Activated T-helper 2 cell treated with anti-CD3 and anti-CD28 coated beads, Interferon-gamma antibody, Interleukin-2, Interleukin-4, amounts not matched to agents 10 μg/mL and 5 μg/mL and 100 μg/mL, durations not matched to agents 14 hours and 24 hours and 36 hours (primary cell): Measurements from ENCODE around the gene BMP6. TPM values are rescaled to one million over a fixed set of nuclear protein-coding genes. Genes with fewer than 3 reads are reported as not detected.

ENCODE experiments used
- DNase-seq: peaks from one replicate; pipeline ENCODE4 v3.0.0; 2021; ENCODE audit warnings: low spot score
- H3K27ac Mint-ChIP-seq: one replicate; pipeline ENCODE4 v1.8.0; 2021; ENCODE audit warnings: mixed read lengths
- H3K27me3 Mint-ChIP-seq: one replicate; pipeline ENCODE4 v1.8.0; 2021; ENCODE audit warnings: low read depth, mixed read lengths
- H3K36me3 Mint-ChIP-seq: one replicate; pipeline ENCODE4 v1.8.0; 2021; ENCODE audit warnings: low read depth, mixed read lengths
- H3K4me1 Mint-ChIP-seq: one replicate; pipeline ENCODE4 v1.8.0; 2021; ENCODE audit warnings: low read depth, mixed read lengths
- H3K4me3 Mint-ChIP-seq: one replicate; pipeline ENCODE4 v1.8.0; 2021; ENCODE audit warnings: low read depth, mild to moderate bottlenecking, moderate library complexity, mixed read lengths
- H3K9me3 Mint-ChIP-seq: one replicate; pipeline ENCODE4 v1.8.0; 2021; ENCODE audit warnings: mixed read lengths
- intact Hi-C: fragments of 100-400 bp; cut with micrococcal nuclease; formaldehyde crosslinking; loops from one replicate; pipeline ENCODE4 v1.15.1; 2023
- total RNA-seq: library from RNA; stranded (reverse); gene quantifications from 2 replicates; pipeline ENCODE4 v1.2.3, GENCODE V29; 2022

Gene BMP6
- total RNA-seq, 1 donor from 2014 or later = 1.1 TPM

DNA sequence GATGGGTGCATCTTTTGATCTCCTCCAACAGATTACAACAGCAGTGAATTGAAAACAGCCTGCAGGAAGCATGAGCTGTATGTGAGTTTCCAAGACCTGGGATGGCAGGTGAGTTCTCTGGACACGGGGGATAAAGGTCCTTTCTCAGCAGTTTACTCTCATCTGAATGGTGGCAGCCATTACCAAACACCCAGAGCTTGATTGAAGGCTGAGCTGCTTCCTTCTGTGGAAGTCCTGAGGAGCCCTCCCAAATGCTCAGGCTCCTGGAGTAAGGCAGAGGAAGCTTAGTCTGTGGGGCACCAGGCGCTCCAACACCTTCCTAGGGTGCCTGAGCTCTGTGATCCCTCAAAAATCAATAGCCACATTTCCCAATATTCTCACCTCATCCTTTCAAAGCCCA lies 153.1 kb downstream of the BMP6 start:
- intact Hi-C loops = no loop called here
- Mint-ChIP-seq H3K27ac (no peak overlapping the region), H3K4me3 (no peak overlapping the region), H3K27me3 (no peaks in the 10 kb centered on the region), H3K9me3 (no peaks in the 10 kb centered on the region), H3K4me1 (no peaks in the 10 kb centered on the region), H3K36me3 (peaks cover 37% of the 10 kb centered on the region)
- DNase-seq = no peak

DNA sequence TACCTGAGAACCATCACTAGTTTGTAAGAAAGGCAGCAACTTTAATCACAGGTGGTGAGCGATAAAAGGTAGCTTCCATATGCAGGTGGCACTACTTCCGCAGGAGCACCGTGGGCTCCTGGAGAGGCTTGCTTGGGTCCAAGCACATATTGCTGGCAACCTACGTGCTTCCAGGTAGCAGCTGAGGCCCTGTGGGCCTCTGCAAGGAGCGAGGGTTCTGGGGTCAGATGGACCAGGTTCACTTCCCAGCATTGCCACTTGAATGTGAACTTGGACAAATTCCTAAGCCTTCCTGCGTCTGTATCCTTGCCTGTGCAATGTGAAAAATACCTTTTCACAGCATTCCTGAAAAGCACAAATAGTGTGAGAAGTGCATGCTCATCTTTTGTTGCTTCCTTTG lies 153.7 kb downstream of the BMP6 start:
- no peak for DNase-seq

DNA sequence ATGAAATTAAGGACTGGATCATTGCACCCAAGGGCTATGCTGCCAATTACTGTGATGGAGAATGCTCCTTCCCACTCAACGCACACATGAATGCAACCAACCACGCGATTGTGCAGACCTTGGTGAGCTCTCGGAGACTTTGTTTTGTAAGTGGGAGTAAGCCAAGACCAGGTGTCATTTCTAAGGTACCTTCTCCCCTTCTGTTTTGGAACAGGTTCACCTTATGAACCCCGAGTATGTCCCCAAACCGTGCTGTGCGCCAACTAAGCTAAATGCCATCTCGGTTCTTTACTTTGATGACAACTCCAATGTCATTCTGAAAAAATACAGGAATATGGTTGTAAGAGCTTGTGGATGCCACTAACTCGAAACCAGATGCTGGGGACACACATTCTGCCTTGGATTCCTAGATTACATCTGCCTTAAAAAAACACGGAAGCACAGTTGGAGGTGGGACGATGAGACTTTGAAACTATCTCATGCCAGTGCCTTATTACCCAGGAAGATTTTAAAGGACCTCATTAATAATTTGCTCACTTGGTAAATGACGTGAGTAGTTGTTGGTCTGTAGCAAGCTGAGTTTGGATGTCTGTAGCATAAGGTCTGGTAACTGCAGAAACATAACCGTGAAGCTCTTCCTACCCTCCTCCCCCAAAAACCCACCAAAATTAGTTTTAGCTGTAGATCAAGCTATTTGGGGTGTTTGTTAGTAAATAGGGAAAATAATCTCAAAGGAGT lies 154.2 kb downstream of the BMP6 start:
- no peak for DNase-seq
- H3K4me3 Mint-ChIP-seq = no peak overlapping the region
- peaks cover 48% of the 10 kb centered on the region for H3K36me3 Mint-ChIP-seq
- H3K9me3 Mint-ChIP-seq = no peaks in the 10 kb centered on the region
- intact Hi-C loops = no loop called here
- no peaks in the 10 kb centered on the region for H3K4me1 Mint-ChIP-seq
- no peaks in the 10 kb centered on the region for H3K27me3 Mint-ChIP-seq
- no peak overlapping the region for H3K27ac Mint-ChIP-seq

More for the DNA sequence above, 153.7 kb downstream of the BMP6 start:
- H3K9me3 Mint-ChIP-seq = no peaks in the 10 kb centered on the region
- no peaks in the 10 kb centered on the region for H3K4me1 Mint-ChIP-seq
- peaks cover 43% of the 10 kb centered on the region for H3K36me3 Mint-ChIP-seq
- H3K4me3 Mint-ChIP-seq = no peak overlapping the region
- no peaks in the 10 kb centered on the region for H3K27me3 Mint-ChIP-seq
- intact Hi-C loops = no loop called here
- no peak overlapping the region for H3K27ac Mint-ChIP-seq

DNA sequence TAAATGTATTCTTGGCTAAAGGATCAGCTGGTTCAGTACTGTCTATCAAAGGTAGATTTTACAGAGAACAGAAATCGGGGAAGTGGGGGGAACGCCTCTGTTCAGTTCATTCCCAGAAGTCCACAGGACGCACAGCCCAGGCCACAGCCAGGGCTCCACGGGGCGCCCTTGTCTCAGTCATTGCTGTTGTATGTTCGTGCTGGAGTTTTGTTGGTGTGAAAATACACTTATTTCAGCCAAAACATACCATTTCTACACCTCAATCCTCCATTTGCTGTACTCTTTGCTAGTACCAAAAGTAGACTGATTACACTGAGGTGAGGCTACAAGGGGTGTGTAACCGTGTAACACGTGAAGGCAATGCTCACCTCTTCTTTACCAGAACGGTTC lies 154.8 kb downstream of the BMP6 start:
- Mint-ChIP-seq H3K4me1 (no peaks in the 10 kb centered on the region), H3K9me3 (no peaks in the 10 kb centered on the region), H3K27me3 (no peaks in the 10 kb centered on the region), H3K27ac (no peak overlapping the region), H3K36me3 (peaks cover 54% of the 10 kb centered on the region), H3K4me3 (no peak overlapping the region)
- no peak for DNase-seq
- intact Hi-C loops = no loop called here

DNA sequence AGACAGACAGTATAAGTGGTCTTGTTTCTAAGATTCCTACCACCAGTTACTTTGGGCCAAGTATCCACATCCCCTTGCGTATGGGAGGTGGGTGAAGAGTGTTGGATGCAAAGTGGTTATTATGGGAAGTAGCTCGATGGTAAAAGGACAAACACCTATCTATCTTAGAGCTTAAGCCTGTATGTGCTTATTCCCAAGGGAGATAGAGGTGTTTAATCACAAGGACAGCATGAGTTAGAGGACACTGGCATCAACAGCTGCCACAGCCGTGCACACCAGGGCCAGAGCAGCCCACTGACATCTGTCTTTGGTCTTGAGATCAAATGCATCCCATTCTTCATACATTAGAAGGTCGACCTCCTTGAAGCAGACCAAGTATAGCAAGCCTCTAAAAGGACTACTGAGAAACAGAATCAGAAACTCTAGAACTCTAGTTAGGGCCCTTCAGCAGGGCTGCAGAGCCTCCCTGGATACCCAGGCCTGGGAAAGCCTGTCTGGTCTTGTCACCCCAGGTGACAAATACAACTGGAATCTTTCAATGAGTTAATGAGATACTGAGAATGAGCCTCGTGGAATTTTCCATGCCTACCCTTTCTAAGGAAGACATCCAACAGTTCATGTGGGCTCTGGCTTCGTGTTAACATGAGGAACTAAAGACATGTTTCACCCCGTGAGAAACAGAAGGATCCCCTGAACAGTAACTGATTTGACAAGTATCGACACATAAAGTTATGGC lies 156.0 kb downstream of the BMP6 start:
- H3K4me1 Mint-ChIP-seq = no peaks in the 10 kb centered on the region
- intact Hi-C loops = no loop called here
- H3K27ac Mint-ChIP-seq = no peak overlapping the region
- H3K4me3 Mint-ChIP-seq = no peak overlapping the region
- H3K36me3 Mint-ChIP-seq = peaks cover 65% of the 10 kb centered on the region
- DNase-seq = no peak
- no peaks in the 10 kb centered on the region for H3K9me3 Mint-ChIP-seq
- no peaks in the 10 kb centered on the region for H3K27me3 Mint-ChIP-seq

DNA sequence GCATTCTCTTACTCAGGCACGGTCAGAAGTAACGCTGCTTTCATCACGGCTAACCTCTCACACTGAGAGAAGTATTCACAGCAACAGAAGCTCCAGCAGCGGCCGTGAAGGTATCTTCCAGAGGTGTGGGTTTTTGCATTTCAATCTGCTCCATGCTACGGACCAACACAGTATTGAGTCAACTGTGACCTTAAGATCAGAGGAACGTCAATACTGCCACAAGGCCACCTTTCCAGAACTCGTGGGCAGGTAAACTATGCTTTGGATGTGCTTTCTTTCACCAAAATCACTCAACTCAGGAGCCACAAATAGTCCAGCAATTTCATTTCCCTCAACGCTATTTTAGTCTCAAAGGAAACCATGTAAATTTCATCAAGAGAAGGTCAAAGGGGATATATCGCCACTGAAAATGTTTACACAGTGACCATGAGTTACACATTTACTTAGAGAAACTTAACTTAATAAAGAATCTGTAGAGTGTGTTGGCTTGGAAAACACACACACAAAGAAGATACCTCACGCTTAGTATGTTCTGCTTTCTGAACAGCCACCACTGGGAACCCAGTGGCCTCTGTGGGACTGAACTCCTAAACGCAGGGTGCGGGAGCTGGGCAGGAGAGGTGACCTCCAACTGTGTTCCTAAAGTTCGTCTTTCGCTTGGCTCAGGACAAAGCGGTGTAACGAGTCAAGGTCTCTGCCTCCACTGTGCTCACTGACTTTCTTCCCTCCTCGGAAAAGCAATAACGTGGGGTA lies 156.8 kb downstream of the BMP6 start:
- Mint-ChIP-seq H3K4me1 (no peaks in the 10 kb centered on the region), H3K27me3 (no peaks in the 10 kb centered on the region), H3K27ac (no peak overlapping the region), H3K4me3 (no peak overlapping the region), H3K36me3 (peaks cover 71% of the 10 kb centered on the region), H3K9me3 (no peaks in the 10 kb centered on the region)
- intact Hi-C loops = no loop called here
- no peak for DNase-seq

DNA sequence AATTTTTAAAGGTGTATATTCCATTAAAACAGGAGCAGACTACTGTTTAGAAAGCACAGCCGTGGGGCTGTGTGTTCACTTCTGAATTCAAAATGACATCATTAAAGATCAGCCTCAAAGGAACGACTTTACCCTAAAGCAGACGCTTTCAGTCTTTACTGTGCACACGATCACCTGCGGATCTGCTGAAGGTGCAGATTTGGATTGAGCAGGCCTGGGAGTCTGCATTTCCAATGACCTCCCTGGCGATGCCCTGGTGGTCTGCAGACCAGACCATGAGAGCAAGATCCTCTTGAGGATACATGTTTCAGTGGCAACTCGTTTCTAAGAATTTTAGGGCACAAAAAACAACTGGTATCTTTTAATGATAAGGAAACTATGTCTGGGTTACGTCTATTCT lies 157.5 kb downstream of the BMP6 start:
- no peak for DNase-seq

DNA sequence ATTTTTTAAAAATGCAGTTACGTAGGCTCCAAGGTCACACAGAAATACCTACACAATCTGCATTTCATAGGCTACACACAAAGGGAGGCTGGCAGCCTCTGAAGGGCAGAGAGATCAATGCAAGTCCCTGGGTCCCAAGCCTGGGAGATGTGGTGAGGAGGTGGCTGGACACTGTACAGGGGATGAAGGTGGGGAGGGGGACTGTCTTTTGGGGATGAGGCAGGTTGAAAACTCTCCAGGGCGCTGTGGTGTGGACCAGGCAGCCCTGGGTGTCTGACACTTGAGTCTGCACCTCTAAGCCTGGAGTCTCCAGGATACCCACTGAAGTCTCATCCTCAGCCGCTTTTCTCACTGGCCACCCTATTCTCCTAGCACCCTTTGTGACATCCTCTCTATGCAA lies 160.2 kb downstream of the BMP6 start:
- H3K9me3 Mint-ChIP-seq = no peaks in the 10 kb centered on the region
- no peaks in the 10 kb centered on the region for H3K27me3 Mint-ChIP-seq
- DNase-seq = no peak
- no peak overlapping the region for H3K4me3 Mint-ChIP-seq
- H3K4me1 Mint-ChIP-seq = no peaks in the 10 kb centered on the region
- H3K27ac Mint-ChIP-seq = no peak overlapping the region
- intact Hi-C loops = no loop called here
- H3K36me3 Mint-ChIP-seq = peaks cover 85% of the 10 kb centered on the region

More for the DNA sequence above, 157.5 kb downstream of the BMP6 start:
- Mint-ChIP-seq H3K4me3 (no peak overlapping the region), H3K9me3 (no peaks in the 10 kb centered on the region), H3K4me1 (no peaks in the 10 kb centered on the region), H3K27me3 (no peaks in the 10 kb centered on the region), H3K36me3 (peaks cover 76% of the 10 kb centered on the region), H3K27ac (no peak overlapping the region)
- intact Hi-C loops = no loop called here

DNA sequence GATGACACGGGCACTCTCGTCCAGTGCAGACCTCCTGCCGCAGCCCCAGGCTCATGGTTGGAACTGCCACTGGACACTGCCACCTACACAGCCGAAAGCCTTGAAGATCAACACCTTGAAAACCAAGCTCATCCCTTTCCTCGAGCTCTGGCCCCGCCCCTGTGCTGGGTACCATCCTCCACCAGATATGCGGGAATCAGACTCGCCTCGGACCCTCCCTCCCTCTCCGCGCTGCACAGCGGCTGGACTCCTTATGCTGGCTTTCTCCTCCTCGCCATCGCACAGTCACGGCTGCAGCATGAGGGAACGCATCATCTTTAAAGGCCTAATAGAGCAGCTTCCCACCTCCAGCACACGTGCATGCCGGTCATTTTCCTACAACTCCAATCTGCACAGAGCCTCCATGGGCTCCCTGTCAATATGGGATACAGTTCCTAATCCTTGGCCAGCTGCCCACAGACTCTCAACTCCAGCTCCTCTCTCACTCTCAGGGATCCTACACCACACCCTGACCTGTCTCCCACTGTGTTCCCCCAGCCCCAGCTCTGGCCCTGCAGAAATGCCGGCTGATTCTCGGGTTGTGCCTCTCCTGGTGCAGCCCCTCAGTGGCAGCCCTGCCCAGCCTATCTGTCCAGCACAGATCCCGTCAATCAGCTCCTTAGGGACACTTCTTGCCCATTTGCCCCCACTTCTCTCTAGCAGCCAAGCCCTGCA lies 161.5 kb downstream of the BMP6 start:
- intact Hi-C loops = no loop called here
- Mint-ChIP-seq H3K27ac (no peak overlapping the region), H3K4me1 (no peaks in the 10 kb centered on the region), H3K27me3 (no peaks in the 10 kb centered on the region), H3K36me3 (peaks cover 90% of the 10 kb centered on the region), H3K9me3 (no peaks in the 10 kb centered on the region), H3K4me3 (no peak overlapping the region)
- no peak for DNase-seq

DNA sequence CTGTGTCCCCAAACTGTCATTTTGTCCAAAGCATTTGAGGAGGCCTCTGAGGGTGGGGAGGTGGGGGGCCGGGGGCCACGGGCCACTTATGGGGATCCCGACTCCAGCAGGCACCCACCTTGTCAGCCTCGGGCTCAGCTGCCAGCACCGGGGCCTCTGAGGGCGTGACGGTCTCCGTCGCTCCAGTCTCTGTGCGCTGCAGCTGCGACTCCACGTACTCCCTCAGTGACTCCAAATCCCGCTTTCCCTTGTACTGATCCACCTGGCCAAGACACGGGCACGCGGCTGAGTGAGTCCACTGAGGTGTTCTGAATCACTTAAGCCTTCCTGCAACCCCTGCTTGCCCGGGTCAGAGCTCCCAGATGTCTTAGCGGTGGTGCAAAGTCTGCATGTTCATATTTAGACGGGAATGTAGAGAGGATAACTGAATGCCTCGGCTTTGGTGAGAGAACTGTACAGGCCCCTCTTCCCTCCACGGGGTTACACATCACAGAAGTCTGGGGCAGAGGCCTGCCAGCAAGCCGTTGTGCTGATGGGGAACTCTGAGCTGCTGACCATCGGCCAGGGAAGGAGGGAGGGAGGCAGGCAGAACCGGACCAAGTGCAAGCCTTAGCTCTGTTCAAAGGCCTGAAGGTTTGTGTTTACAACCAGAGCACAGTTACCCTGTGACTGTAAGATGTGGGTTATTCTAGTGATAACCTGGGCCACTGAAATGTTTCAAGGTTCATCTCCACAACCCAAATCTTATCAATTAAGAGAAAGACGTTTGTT lies 162.9 kb downstream of the BMP6 start:
- Mint-ChIP-seq H3K27ac (no peak overlapping the region), H3K27me3 (no peaks in the 10 kb centered on the region), H3K36me3 (peaks cover 88% of the 10 kb centered on the region), H3K9me3 (no peaks in the 10 kb centered on the region), H3K4me1 (no peaks in the 10 kb centered on the region), H3K4me3 (no peak overlapping the region)
- DNase-seq = no peak
- intact Hi-C loops = no loop called here

DNA sequence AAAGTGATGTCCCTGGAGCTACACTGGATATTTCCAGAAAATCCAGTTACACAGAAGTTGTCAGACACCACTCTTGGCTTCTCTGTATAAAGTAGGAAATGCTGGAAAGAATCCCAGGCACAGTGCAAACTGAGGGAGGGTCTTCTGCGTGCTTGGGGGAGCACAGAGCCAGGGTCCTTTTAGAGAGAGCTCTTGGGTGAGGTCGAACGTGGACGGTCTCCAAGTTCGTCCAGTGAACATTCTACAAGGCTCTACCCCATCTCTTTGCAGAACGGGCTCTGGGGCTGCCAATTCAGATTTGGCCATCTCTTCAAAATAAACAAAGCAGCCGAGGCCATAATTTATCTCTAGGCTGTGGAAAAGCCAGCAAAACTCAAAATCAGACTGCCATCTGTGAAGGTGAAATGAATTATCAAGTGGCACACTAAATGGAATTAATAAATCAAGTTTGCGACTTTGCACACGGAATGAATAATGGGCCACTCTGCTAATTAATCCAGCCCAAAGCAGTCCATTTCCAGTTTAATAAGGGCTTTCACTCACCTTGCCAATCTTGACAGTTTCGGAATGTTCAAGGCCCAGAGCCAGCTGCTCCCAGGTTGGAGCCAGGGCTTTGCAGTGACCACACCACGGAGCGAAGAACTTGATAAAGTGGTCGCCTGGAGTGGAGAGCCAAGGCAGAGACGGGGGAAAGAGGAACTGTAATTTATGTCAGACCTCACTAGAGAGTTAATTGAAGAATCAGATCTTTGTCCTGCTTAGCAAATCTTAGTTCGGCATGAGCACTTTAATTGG lies 165.4 kb downstream of the BMP6 start:
- Mint-ChIP-seq H3K27me3 (no peaks in the 10 kb centered on the region), H3K36me3 (peaks cover 85% of the 10 kb centered on the region), H3K4me1 (no peaks in the 10 kb centered on the region), H3K9me3 (no peaks in the 10 kb centered on the region), H3K4me3 (no peak overlapping the region), H3K27ac (no peak overlapping the region)
- intact Hi-C loops = no loop called here
- DNase-seq = no peak
